GM04503 (cell line): ENCODE data around the gene VMAC.

Source experiments
- DNase-seq: peaks from one replicate; pipeline ENCODE4 v3.0.0-alpha.2; 2012; ENCODE audit warnings: low read depth

Gene VMAC

DNA sequence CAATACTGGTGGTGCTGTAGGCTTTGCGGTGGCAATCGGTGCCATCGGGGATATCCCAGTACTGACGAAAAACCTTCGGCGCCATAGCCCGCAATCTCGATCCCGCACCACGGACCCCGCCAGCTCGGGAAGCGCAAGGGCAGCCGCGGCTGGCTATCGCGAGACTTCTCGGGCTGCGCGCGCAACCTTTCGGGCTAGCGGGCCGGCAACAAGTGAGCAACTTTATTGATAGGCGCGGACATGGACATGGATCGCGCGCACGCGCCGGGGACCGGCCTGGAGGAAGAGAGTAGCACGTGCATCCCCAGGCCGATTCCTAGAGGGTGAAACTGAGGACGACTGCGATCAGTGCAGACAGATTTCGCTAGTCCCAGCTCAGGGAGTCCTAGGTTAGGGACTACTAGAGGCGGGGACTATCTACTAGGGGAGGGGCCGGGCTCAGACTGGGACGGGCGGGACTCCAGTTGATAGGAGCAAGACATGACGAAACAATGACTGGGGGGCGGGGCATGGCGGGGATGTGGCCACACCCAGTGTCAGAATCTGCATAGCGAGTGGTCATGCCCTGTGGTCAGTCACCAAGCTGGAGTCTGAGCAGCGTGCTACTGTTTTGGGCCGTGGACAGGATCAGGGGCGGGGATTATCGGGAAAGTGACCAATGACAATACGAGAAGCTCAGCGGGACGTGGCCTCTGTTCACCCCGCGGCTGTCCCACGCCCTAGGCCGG, 884 bp upstream of the VMAC start, which contains the start of gene NDUFA11:
Gene NDUFA11, minus strand, starts transcription at position 167 of the 728 bp plus-strand sequence. Its CDS starts 82 bp downstream, at position 85.
- DNase-seq: no peak

GRCh38 chr19:5905114-5905778, 574 bp downstream of the VMAC start:
- DNase-seq: no peak

- no peak for DNase-seq
Measured at GRCh38 chr19:5907241-5907640, 2.6 kb downstream of the VMAC start.

DNA sequence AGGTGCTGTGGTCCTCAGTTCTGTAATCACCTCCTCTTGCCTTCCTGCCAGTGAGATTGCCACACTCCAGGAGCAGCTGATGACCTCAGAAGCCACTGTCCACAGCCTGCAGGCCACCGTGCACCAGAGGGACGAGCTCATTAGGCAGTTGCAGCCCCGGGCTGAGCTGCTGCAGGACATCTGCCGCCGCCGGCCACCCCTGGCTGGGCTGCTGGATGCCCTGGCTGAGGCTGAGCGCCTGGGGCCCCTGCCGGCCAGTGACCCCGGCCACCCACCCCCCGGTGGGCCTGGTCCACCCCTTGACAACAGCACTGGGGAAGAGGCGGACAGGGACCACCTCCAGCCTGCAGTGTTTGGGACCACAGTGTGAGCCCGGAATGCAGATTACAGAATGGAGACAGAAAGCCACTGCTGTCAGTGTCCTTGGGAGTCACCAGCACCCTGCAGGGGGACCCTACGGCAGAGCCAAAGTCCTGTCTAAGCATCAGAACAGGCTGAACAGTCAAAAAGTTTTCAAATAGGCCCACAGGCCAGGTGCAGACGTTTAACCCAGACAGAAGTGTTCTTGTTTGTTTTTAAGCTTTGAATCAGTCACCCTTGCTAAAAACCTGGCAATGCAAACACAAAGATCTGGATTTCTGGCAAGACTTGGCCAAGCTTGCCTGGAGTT, 4.2 kb downstream of the VMAC start:
- DNase-seq: no peak

DNA sequence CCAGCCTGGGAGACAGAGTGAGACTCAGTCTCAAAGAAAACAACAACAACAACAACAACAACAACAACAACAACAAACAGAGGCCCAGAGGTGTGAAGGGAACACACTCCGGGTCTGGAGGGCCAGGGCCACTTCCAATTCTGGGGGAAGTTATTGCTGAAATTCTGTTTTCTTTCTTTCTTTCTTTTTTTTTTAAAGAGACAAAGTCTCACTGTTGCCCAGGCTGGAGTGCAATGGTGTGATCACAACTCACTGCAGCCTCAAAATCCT, 5.9 kb downstream of the VMAC start:
- DNase-seq: no peak

DNA sequence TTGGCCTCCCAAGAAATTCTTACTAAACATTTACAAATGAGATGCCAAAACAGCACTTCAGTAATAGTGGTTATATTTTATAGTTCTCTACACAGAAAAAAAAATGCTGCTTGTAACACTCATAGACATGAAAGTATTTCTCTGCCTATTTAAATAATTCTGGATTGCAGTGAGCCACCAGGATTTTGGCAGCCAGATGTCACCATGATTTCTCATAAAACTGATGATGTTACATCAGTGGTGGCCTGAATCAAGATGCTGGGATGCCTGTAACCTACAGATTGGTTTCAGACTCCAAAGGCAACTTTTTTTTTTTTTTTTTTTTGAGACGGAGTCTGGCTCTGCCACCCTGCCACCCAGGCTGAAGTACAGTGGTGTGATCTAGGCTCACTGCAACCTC, 6.7 kb downstream of the VMAC start:
- no peak for DNase-seq

GRCh38 chr19:5913739-5914357, 9.2 kb downstream of the VMAC start, which contains the start of gene CAPS:
TSS of gene CAPS (plus strand) at chr19:5914254. CDS start at chr19:5914407, 153 bp downstream.
- DNase-seq: peak; percentile 38

DNA sequence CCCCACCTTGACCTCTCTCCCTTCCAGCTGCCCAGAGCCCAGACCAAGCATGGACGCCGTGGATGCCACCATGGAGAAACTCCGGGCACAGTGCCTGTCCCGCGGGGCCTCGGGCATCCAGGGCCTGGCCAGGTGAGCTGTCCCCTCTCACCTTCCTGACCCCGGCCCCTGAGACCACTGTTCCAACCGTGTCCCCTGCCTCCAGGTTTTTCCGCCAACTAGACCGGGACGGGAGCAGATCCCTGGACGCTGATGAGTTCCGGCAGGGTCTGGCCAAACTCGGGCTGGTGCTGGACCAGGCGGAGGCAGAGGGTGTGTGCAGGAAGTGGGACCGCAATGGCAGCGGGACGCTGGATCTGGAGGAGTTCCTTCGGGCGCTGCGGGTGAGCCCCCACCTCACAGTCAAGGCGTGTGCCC, 9.7 kb downstream of the VMAC start:
- DNase-seq: no peak

GRCh38 chr19:5914946-5915781, 10.5 kb downstream of the VMAC start:
- no peak for DNase-seq

DNA sequence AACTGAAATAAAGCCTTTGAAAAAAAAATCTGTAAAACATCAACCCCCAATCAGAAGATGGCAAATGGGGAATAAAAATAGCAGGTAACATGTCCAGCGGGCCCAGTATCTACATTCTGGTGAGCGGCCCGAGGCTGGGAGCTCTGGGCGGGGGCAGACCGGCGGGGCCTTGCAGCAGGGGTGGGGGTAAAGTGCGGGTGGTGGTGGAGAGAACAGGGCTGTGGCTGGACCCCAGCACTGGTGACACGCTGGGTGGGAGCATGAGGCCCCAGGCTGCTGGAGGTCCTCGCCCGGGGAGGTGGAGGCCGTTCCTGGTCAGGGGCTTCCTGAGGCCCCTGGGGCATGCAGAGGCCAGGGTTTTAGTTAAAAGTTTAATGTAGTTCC, 11.1 kb downstream of the VMAC start:
- no peak for DNase-seq

DNA sequence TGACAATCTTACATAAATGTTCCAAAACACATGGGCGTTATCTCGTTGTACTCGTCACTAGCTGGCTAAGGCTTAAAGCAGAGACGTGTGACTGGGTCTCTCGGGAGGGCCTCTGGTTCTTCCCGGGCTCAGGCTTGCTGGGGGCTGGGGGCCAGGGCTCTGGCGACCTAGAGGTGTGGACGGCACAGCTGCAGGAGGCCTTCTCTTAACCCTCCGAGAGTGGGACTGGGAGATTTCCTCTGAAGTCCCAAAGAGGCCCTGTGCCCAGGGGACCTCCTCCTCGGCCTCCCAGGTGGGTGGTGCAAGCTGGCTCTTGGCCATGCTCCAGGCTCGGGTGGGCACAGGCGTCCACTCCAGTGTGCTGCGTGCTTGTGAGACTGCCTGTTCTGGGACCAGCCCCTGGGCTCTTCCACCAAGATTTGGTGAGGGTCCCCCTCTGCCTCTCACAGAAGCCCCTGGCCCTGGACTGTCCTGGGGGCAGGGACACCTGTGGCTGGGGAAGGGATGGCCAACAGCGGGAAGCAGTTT, 11.6 kb downstream of the VMAC start:
- DNase-seq: no peak

DNA sequence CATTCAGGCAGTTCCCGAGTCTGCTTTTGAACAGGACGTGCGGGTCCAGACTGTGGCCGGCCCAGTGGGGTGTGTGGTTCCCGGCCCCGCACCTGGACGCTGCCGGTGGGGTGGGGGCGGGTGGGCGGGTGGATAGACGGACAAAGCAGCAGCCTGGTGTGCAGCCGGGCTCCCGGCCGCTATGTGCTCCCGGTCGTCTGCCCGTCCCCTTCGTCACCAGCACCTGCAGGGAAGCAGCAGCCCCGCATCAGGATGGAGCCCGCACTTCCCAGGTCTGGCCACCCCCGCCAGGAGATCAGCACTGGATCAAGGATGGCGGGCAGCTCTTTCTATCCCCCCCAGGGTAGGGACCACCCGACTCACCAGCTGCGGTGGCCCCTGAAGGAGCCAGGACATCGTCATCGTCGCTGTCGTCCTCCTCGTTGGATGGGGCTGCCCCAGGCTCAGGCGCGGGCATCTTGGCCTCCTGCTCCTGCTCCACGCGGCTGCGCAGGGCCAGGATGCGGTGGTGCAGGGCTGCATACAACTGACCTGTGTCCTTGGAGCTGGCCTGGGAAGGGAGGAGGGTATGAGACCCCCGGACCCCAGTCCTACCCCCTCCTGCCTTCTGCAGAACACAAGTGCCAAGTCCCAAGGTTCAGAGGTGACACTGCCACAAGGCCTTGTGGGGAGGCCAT, 12.9 kb downstream of the VMAC start:
- DNase-seq: no peak

DNA sequence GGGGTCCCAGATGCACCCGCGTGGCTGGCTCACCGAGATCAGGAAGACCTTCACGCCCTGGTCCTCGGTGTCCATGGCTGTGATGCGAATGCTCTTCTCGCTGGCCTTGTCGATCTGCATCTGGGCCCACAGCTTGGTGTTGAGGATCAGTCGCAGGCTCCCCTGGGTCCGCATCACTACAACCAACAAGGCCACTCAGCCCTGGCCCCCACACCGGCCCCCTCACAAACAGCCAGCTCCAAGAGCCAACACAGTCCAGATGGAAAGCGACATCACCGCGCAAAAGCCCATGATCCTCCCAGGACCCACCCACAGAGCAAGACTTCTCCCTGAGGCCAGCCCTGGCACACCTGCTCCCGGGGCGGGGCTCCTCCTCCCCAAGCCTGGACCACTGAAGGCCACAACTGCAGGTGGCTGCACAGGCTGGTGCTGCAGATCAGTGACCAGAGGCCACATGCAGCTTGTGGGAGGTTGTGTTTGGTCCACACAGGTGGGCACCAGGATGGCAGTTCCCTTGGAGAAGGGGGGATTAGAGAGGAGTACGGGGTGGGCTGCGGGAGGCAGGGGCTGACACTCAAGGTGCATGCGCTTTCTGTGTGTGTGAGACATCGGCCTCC, 13.9 kb downstream of the VMAC start:
- no peak for DNase-seq

- no peak for DNase-seq
Measured at GRCh38 chr19:5921516-5922160, 17.0 kb downstream of the VMAC start.

DNA sequence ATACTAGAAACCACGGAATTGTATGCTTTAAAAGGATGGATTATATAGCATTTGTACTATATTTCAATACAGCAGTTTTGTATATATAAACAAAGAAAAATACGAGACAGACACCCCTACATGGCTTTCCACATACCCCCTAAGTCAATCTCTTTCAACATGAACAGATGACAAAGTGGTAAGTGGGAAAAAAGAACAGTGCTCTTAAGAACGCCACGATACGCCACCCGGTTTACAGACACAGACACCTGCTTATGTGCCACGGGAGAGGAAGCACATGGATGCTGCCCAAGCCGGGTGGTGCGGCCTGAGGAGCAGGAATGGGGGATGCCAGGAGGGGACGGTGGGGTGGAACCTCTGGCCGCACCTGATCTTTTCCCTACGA, 17.5 kb downstream of the VMAC start:
- DNase-seq: no peak

GRCh38 chr19:5923356-5923755, 18.7 kb downstream of the VMAC start:
- DNase-seq: no peak

- no peak for DNase-seq
Measured at GRCh38 chr19:5925830-5926427, 21.3 kb downstream of the VMAC start.

DNA sequence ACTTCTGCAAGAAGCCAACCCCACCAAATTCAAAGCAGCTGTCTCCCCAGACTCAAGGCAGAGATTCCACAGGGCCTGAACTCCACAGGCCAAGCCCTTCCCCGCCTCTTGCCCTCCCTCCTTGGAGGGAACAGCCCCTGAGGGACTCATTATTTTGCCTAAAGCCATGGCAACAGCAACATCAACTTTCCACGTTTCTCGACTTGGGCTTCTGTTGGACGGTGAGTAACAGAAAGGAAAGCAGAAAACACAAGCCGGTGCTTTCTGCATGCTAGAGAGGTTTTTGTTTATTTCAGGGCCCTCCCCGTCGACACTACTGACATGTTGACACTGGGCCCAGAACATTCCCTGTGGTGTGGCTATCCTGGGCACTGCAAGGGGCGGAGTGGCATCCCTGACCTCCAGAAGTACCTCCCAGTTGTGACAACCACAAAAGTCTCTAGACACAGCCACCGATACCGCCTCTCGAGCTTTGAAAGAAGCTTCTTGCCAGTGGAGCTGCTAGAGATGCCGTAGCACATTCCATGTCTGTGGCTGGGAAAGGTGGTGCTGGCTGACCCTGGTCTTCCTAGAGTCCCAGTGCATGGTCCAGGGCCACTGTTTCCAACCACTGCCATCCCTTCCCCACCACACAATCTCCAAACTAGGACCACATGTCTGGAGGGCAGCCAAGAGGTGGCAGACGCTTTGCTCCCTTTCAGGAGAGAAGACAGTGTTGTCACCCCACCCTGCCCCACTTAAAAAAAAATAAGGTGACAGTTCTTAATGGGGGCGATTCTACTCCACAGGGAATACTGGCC, 22.2 kb downstream of the VMAC start:
- peak; percentile 97 for DNase-seq

DNA sequence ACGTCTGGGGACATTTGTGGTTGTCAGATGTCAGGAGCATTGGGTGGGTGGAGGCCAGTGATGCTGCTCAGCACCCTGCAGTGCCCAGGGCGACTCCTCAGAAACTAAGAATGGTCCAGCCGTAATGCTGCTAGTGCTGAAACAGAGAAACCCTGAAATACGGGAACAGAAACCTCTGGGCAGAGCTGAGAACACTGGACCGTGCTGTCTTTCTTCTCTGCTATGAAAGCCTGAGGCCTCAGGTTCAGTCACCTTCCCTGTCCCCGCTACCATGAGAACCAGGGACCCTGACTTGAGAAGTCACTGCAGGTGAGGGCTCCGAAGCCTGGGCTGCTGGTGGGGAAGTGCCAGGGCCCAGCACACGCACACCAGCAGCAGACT, 22.8 kb downstream of the VMAC start:
- DNase-seq: no peak
